ENCODE results near the gene IRS1. TPM values are rescaled to one million over a fixed set of nuclear protein-coding genes. Genes with fewer than 3 reads are reported as not detected.
A peak's percentile ranks its signal among the peaks of the same experiment; 100 is the strongest.

The IRS1 gene
- total RNA-seq, 1 donor from 2014 or later, result 18.6 TPM

GRCh38 chr2:226798422-226799210, 1.0 kb downstream of the IRS1 start:
- peak overlapping the region; percentile 75 to 86 for H3K4me3 ChIP-seq
- intact Hi-C loops (cut with DNase I), result loop anchor here (2.0 to 5.0 kb wide), 5 partner anchors 34 to 356 kb away; no protein-coding TSS in a partner anchor
- H3K27me3 ChIP-seq, result no peaks in the 10 kb centered on the region
- DNase-seq (ENCODE audit: low spot score in 2 of 2), result peak in 1 of 2 donors; percentile 77
- H3K9me3 ChIP-seq, result no peaks in the 10 kb centered on the region
- H3K27ac ChIP-seq, result peak overlapping the region; percentile 94 to 95
- H3K4me1 ChIP-seq, result peaks cover 14 to 35% of the 10 kb centered on the region in 2 donors
- no peak for TF ChIP-seq CTCF (IDR thresholded peaks at IDR 0.05)
- peaks cover 0 to 12% of the 10 kb centered on the region in 2 donors for H3K36me3 ChIP-seq

GRCh38 chr2:226797989-226798421, 1.6 kb downstream of the IRS1 start:
- H3K36me3 ChIP-seq, result peaks cover 0 to 12% of the 10 kb centered on the region in 2 donors

GRCh38 chr2:226797289-226797988, 2.2 kb downstream of the IRS1 start:
- Histone ChIP-seq H3K4me1 (peaks cover 14 to 35% of the 10 kb centered on the region in 2 donors), H3K27me3 (no peaks in the 10 kb centered on the region), H3K9me3 (no peaks in the 10 kb centered on the region), H3K36me3 (peaks cover 0 to 12% of the 10 kb centered on the region in 2 donors), H3K27ac (peak overlapping the region; percentile 94 to 95), H3K4me3 (peak overlapping the region; percentile 75 to 86)
- TF ChIP-seq CTCF (IDR thresholded peaks at IDR 0.05), result no peak
- intact Hi-C loops (cut with DNase I), result loop anchor here (5.0 kb wide), 2 partner anchors 215 to 355 kb away; no protein-coding TSS in a partner anchor
- peak in 1 of 2 donors; percentile 68 for DNase-seq (ENCODE audit: low spot score in 2 of 2)

More at GRCh38 chr2:226797989-226798421, 1.6 kb downstream of the IRS1 start:
- Histone ChIP-seq H3K27me3 (no peaks in the 10 kb centered on the region), H3K9me3 (no peaks in the 10 kb centered on the region), H3K27ac (peak overlapping the region; percentile 94 to 95), H3K4me1 (peaks cover 14 to 35% of the 10 kb centered on the region in 2 donors), H3K4me3 (peak overlapping the region; percentile 75 to 86)
- DNase-seq (ENCODE audit: low spot score in 2 of 2), result no peak
- intact Hi-C loops (cut with DNase I), result loop anchor here (2.0 to 5.0 kb wide), 5 partner anchors 33 to 356 kb away; no protein-coding TSS in a partner anchor
- TF ChIP-seq CTCF (IDR thresholded peaks at IDR 0.05), result no peak

GRCh38 chr2:226796840-226797288, 2.8 kb downstream of the IRS1 start:
- DNase-seq (ENCODE audit: low spot score in 2 of 2), result no peak
- Histone ChIP-seq H3K27me3 (no peaks in the 10 kb centered on the region), H3K4me1 (peaks cover 14 to 38% of the 10 kb centered on the region in 2 donors), H3K27ac (peak overlapping the region; percentile 79 to 95), H3K4me3 (peak overlapping the region; percentile 70 to 75), H3K9me3 (no peaks in the 10 kb centered on the region), H3K36me3 (peaks cover 0 to 12% of the 10 kb centered on the region in 2 donors)
- peak in 2 of 3 experiments; percentile 8 to 34 for TF ChIP-seq CTCF (IDR thresholded peaks at IDR 0.05)
- intact Hi-C loops (cut with DNase I), result loop anchor here (5.0 kb wide), 2 partner anchors 215 to 355 kb away; no protein-coding TSS in a partner anchor

GRCh38 chr2:226796012-226796839, 3.4 kb downstream of the IRS1 start:
- Histone ChIP-seq H3K4me1 (peaks cover 14 to 34% of the 10 kb centered on the region in 2 donors), H3K27me3 (no peaks in the 10 kb centered on the region), H3K27ac (peak overlapping the region; percentile 79 to 95), H3K4me3 (peak overlapping the region; percentile 70 to 75), H3K36me3 (peaks cover 0 to 12% of the 10 kb centered on the region in 2 donors), H3K9me3 (no peaks in the 10 kb centered on the region)
- TF ChIP-seq CTCF (IDR thresholded peaks at IDR 0.05), result no peak
- intact Hi-C loops (cut with DNase I), result loop anchor here (5.0 kb wide), 2 partner anchors 214 to 354 kb away; no protein-coding TSS in a partner anchor
- DNase-seq (ENCODE audit: low spot score in 2 of 2), result no peak
